H1 (cell line): ENCODE data around the gene FAM81A. TPM values are rescaled to one million over a fixed set of nuclear protein-coding genes. Genes with fewer than 3 reads are reported as not detected.

ENCODE experiments used
- EGR1 ChIP-seq: IDR thresholded peaks from 2 replicates; pipeline ENCODE4 v1.6.1; 2011; ENCODE audit warnings: low read depth, low read length, borderline replicate concordance
- RXRA ChIP-seq: IDR thresholded peaks from 2 replicates; pipeline ENCODE4 v1.6.1; 2011; ENCODE audit warnings: low read depth, mild to moderate bottlenecking, low read length, moderate library complexity; ENCODE audit not compliant: insufficient read depth
- SAP30 ChIP-seq: fragments of 300-600 bp; sonication (generic); IDR thresholded peaks from 2 replicates; pipeline ENCODE4 v1.7.1; 2012; ENCODE audit warnings: low read length, moderate library complexity, mild to moderate bottlenecking, inconsistent platforms; ENCODE audit not compliant: insufficient read depth, insufficient replicate concordance
- SP4 ChIP-seq: IDR thresholded peaks from 2 replicates; pipeline ENCODE4 v1.6.1; 2012; ENCODE audit warnings: low read length, inconsistent platforms
- TAF1 ChIP-seq: IDR thresholded peaks from 2 replicates; pipeline ENCODE4 v1.6.1; 2011; ENCODE audit warnings: mild to moderate bottlenecking, low read depth, low read length
- polyA plus RNA-seq, 7 experiments: library from polyadenylated mRNA; depleted of rRNA in 3 of 7; stranded (reverse) in 5 of 7; unstranded in 2 of 7; fragments of >200 nt in 5 of 7; fragments of 200-250 nt in 2 of 7; gene quantifications; 1 replicate in 5 of 7; 2 replicates in 1 of 7; 4 replicates in 1 of 7; pipeline versions ENCODE4 v1.2.1 to v1.2.3, GENCODE V29; 2011 to 2013; ENCODE audit warnings: missing spikeins in 2 of 7, mixed read lengths in 2 of 7
- total RNA-seq: library from RNA; stranded (reverse); fragmentation: NEBNext Ultra II Directional; extraction: Animal tissue kit (Norgen Biotek cat#: 25700); gene quantifications from 2 replicates; pipeline ENCODE4 v1.2.1, GENCODE V29; 2021

FAM81A gene
- total and polyA plus RNA-seq, 2 of the 8 experiments (the other 6 are each of a cell fraction or from before 2014, with no cell fraction given): 0.56 to 3.0 TPM

DNA sequence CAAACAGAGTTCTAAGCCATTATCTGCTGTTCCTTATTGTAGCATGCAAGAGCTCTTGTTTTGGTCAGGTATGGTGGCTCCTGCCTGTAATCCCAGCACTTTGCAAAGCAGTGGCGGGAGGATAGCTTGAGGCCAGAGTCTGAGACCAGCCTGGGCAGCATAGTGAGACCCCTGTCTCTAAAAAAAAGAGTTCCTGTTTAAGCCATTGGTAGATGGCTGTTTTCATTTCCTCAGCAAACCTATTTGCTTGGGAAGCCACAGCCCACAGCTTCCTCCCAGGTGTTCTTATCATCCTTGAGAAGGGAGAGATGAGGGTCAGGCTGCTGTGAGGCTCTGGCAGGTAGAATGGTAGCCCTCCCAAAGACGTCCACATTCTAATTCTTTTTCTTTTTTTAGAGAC is 24.4 kb upstream of the FAM81A start (continued):
- no peak for TF ChIP-seq SP4
- no peak for TF ChIP-seq EGR1
- no peak for TF ChIP-seq SAP30
- no peak for TF ChIP-seq TAF1
- no peak for TF ChIP-seq RXRA
